ENCODE data around the gene CYLC2.

DNA sequence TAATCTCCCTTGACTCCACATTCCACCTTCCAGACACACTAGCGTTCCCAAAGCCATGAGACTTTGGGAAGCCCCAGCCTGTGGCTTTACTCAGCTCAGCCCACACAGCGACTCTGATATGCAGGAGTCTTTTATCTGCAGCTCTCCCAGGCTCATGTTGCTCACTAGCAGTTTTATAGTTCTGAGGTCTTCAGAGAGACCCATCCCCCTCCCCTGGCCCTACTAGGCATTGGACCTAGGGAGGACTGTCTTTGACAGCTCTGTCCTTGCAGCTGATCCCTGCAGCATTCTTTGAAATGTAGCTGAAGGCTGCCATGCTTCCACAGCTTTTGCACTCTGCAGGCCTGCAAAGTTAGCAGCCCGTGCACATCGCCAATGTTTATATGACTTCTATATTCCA is 19.9 kb upstream of the CYLC2 start:
- no peak for TF ChIP-seq EZH2 (IDR thresholded peaks at IDR 0.05; ENCODE audit: borderline replicate concordance)
- TF ChIP-seq, protein P1, sequence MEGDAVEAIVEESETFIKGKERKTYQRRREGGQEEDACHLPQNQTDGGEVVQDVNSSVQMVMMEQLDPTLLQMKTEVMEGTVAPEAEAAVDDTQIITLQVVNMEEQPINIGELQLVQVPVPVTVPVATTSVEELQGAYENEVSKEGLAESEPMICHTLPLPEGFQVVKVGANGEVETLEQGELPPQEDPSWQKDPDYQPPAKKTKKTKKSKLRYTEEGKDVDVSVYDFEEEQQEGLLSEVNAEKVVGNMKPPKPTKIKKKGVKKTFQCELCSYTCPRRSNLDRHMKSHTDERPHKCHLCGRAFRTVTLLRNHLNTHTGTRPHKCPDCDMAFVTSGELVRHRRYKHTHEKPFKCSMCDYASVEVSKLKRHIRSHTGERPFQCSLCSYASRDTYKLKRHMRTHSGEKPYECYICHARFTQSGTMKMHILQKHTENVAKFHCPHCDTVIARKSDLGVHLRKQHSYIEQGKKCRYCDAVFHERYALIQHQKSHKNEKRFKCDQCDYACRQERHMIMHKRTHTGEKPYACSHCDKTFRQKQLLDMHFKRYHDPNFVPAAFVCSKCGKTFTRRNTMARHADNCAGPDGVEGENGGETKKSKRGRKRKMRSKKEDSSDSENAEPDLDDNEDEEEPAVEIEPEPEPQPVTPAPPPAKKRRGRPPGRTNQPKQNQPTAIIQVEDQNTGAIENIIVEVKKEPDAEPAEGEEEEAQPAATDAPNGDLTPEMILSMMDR (IDR thresholded peaks at IDR 0.05; ENCODE audit: poor library complexity) = no peak
- no peak for TF ChIP-seq EZH2phosphoT487 (IDR thresholded peaks at IDR 0.05; ENCODE audit: low read depth, severe bottlenecking, unreplicated experiment)

Measured in hepatocyte (in vitro differentiated cells).